ENCODE data around the gene TMEM89. TPM values are rescaled to one million over a fixed set of nuclear protein-coding genes. Genes with fewer than 3 reads are reported as not detected.

TMEM89 gene
- total and polyA plus RNA-seq, 2 of the 13 experiments (the other 11 are each of a cell fraction or from before 2014, with no cell fraction given): 0.31 to 0.59 TPM

GRCh38 chr3:48609088-48610005, 12.2 kb downstream of the TMEM89 start, which contains the start of gene UQCRC1 (continued):
- TF ChIP-seq ZBTB34 (CRISPR knock-in tag; IDR thresholded peaks at IDR 0.05) (peak; percentile 46; the same call in 1 of the 2 replicates), ZNF33A (CRISPR knock-in tag; IDR thresholded peaks at IDR 0.05; ENCODE audit: borderline replicate concordance) (peak; percentile 26; the same call in 1 of the 2 replicates), WIZ (CRISPR knock-in tag; IDR thresholded peaks at IDR 0.05) (peak; percentile 87; the same call in 1 of the 2 replicates), HNF4G (IDR thresholded peaks at IDR 0.05; ENCODE audit: borderline replicate concordance, low read depth, low read length) (no peak; the same call in 1 of the 2 replicates), HNF4G (CRISPR knock-in tag; IDR thresholded peaks at IDR 0.05; ENCODE audit: borderline replicate concordance, low read depth) (peak; percentile 78; the same call in 1 of the 2 replicates), KLF16 (CRISPR knock-in tag; IDR thresholded peaks at IDR 0.05) (peak in 1 of 2 experiments; percentile 73; a peak in 2 of 4 replicates), GATA4 (IDR thresholded peaks at IDR 0.05; ENCODE audit: borderline replicate concordance, low read depth) (0 out of 2 replicates have a peak, but pooled peaks have one; percentile 56), ZBTB10 (CRISPR knock-in tag; IDR thresholded peaks at IDR 0.05; ENCODE audit: borderline replicate concordance) (peak; percentile 67; the same call in 1 of the 2 replicates), ZBTB8A (CRISPR knock-in tag; IDR thresholded peaks at IDR 0.05; ENCODE audit: borderline replicate concordance, low read depth) (0 out of 2 replicates have a peak, but pooled peaks have one; percentile 65), EEA1 (CRISPR knock-in tag; IDR thresholded peaks at IDR 0.05; ENCODE audit: borderline replicate concordance) (peak; percentile 93), ZNF576 (CRISPR knock-in tag; IDR thresholded peaks at IDR 0.05) (peak; percentile 85; the same call in 1 of the 2 replicates), ZMYM4 (CRISPR knock-in tag; IDR thresholded peaks at IDR 0.05) (peak; percentile 82), ZFP37 (CRISPR knock-in tag; IDR thresholded peaks at IDR 0.05; ENCODE audit: borderline replicate concordance) (no peak; the same call in 1 of the 2 replicates), ZNF10 (CRISPR knock-in tag; IDR thresholded peaks at IDR 0.05; ENCODE audit: borderline replicate concordance, low read depth) (peak; percentile 24; the same call in 1 of the 2 replicates), TAF15 (IDR thresholded peaks at IDR 0.05; ENCODE audit: low read depth, low read length, poor library complexity, severe bottlenecking) (no peak), ZFP82 (CRISPR knock-in tag; IDR thresholded peaks at IDR 0.05; ENCODE audit: borderline replicate concordance) (0 out of 2 replicates have a peak, but pooled peaks have one; percentile 21), NR2F1 (CRISPR knock-in tag; IDR thresholded peaks at IDR 0.05) (peak; percentile 25 to 71; a peak in 3 of 4 replicates), MAFF (IDR thresholded peaks at IDR 0.05; ENCODE audit: low read depth, low read length) (0 out of 2 replicates have a peak, but pooled peaks have one; percentile 1), PHF20 (CRISPR knock-in tag; IDR thresholded peaks at IDR 0.05) (peak; percentile 81), ZNF850 (CRISPR knock-in tag; conservative IDR thresholded peaks at IDR 0.05) (no peak), CBX1 (IDR thresholded peaks at IDR 0.05; ENCODE audit: low read depth) (peak; percentile 77), MTA1 (CRISPR knock-in tag; IDR thresholded peaks at IDR 0.05; ENCODE audit: borderline replicate concordance) (peak; percentile 82; the same call in 1 of the 2 replicates), RFX3 (CRISPR knock-in tag; IDR thresholded peaks at IDR 0.05) (no peak), ZNF616 (CRISPR knock-in tag; IDR thresholded peaks at IDR 0.05; ENCODE audit: low read depth) (peak; percentile 75; the same call in 1 of the 2 replicates)
